Calu3 (cell line): Measurements from ENCODE around the gene COMTD1. TPM values are rescaled to one million over a fixed set of nuclear protein-coding genes. Genes with fewer than 3 reads are reported as not detected.

Source experiments
- BruUV-seq: library from RNA; stranded (reverse); fragments of 400-500 nt; replicated peaks from 2 replicates; lab custom pipeline; 2021; lab: Mats Ljungman, UMichigan
- CTCF ChIA-PET: fragments of 300-600 bp; sonication (Branson Sonifier 250); formaldehyde crosslinking; loops from one replicate; lab custom pipeline; 2022; ENCODE audit warnings: antibody characterized with exemption; lab: Charles Lee
- DNase-seq: peaks from one replicate; pipeline ENCODE4 v3.0.0; 2022
- H3K27ac Mint-ChIP-seq: one replicate; pipeline ENCODE4 v1.8.0; 2022; ENCODE audit warnings: mixed read lengths; ENCODE audit not compliant: unreplicated experiment
- H3K27me3 Mint-ChIP-seq: one replicate; pipeline ENCODE4 v1.8.0; 2022; ENCODE audit warnings: mixed read lengths; ENCODE audit not compliant: unreplicated experiment
- H3K36me3 Mint-ChIP-seq: one replicate; pipeline ENCODE4 v1.8.0; 2022; ENCODE audit warnings: mild to moderate bottlenecking, moderate library complexity, mixed read lengths; ENCODE audit not compliant: insufficient read depth, unreplicated experiment
- H3K4me1 Mint-ChIP-seq: one replicate; pipeline ENCODE4 v1.8.0; 2022; ENCODE audit warnings: mild to moderate bottlenecking, low read depth, mixed read lengths; ENCODE audit not compliant: unreplicated experiment
- H3K4me3 Mint-ChIP-seq: one replicate; pipeline ENCODE4 v1.8.0; 2022; ENCODE audit warnings: mild to moderate bottlenecking, low read depth, moderate library complexity, mixed read lengths; ENCODE audit not compliant: unreplicated experiment
- H3K9me3 Mint-ChIP-seq: one replicate; pipeline ENCODE4 v1.8.0; 2022; ENCODE audit warnings: low read depth, mixed read lengths; ENCODE audit not compliant: unreplicated experiment
- intact Hi-C: fragments of 100-400 bp; cut with micrococcal nuclease; formaldehyde crosslinking; loops from one replicate; pipeline ENCODE4 v1.10.0; 2022; ENCODE audit not compliant: unreplicated experiment
- total RNA-seq: library from RNA; stranded (reverse); gene quantifications from 2 replicates; pipeline ENCODE4 v1.2.3, GENCODE V29; 2022
- TF ChIP-seq, protein P1 (sequence below): fragments of 200-600 bp; IDR thresholded peaks from one replicate; pipeline ENCODE4 v1.8.0; 2022; ENCODE audit warnings: antibody characterized with exemption; ENCODE audit not compliant: unreplicated experiment

COMTD1 gene
- total RNA-seq, 1 experiment from 2014 or later, result 52.4 TPM

DNA sequence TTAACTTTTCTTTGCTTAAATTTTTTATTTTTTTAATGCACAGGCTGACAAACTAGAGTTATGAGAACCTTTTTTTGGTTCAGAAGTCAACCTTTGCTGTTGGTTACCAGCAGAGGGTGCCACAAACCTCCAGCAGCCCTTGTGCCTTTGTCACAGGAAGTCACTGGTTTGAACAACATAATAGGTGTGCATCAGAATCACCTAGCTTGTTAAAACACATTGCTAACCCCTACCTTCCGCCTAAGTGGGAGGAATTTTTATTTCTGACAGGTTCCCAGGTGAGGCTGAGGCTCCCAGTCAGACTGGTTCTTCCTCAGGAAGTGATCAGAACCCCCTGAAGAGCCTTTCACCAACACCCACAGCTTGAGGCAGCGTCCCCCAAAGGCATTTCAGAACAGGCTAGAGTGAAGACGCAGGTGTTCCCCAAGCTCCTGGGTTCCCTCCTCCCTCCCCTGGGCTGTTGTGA lies 47.8 kb downstream of the COMTD1 start:
- TF ChIP-seq, protein P1, sequence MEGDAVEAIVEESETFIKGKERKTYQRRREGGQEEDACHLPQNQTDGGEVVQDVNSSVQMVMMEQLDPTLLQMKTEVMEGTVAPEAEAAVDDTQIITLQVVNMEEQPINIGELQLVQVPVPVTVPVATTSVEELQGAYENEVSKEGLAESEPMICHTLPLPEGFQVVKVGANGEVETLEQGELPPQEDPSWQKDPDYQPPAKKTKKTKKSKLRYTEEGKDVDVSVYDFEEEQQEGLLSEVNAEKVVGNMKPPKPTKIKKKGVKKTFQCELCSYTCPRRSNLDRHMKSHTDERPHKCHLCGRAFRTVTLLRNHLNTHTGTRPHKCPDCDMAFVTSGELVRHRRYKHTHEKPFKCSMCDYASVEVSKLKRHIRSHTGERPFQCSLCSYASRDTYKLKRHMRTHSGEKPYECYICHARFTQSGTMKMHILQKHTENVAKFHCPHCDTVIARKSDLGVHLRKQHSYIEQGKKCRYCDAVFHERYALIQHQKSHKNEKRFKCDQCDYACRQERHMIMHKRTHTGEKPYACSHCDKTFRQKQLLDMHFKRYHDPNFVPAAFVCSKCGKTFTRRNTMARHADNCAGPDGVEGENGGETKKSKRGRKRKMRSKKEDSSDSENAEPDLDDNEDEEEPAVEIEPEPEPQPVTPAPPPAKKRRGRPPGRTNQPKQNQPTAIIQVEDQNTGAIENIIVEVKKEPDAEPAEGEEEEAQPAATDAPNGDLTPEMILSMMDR, result peak; percentile 75
- Mint-ChIP-seq H3K9me3 (no peaks in the 10 kb centered on the region), H3K4me1 (peaks cover 8% of the 10 kb centered on the region), H3K27me3 (no peaks in the 10 kb centered on the region), H3K27ac (no peak overlapping the region), H3K4me3 (no peak overlapping the region), H3K36me3 (no peaks in the 10 kb centered on the region)
- CTCF ChIA-PET, result interaction anchor here (0.6 to 3.0 kb wide), 8 partner anchors 9 to 48 kb away, joined by 3 to 67 read pairs (median 7); partner anchors contain the start of genes COMTD1 and VDAC2
- no TSS peak for BruUV-seq
- intact Hi-C loops, result loop anchor here (1.0 to 5.0 kb wide), 3 partner anchors 42 to 1359 kb away; no protein-coding TSS in a partner anchor
- DNase-seq, result peak; percentile 77

DNA sequence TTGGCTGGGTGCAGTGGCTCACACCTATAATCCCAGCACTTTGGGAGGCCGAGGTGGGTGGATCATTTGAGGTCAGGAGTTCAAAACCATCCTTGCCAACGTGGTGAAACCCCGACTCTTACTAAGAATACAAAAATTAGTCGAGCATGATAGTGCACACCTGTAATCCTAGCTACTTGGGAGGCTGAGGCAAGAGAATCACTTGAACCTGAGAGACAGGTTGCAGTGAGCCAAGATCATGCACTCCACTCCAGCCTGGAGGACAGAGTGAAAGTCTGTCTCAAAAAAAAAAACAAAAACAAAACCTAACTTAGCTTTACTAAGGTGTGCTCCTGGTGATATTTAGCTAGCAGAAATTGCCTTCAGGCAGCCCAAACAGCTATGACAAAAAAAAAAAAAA lies 49.4 kb downstream of the COMTD1 start:
- no peak for DNase-seq
- no TSS peak for BruUV-seq
- H3K4me3 Mint-ChIP-seq, result no peak overlapping the region
- no peaks in the 10 kb centered on the region for H3K9me3 Mint-ChIP-seq
- CTCF ChIA-PET, result interaction anchor here (0.7 to 2.5 kb wide), 3 partner anchors 23 to 1185 kb away, joined by 4 to 67 read pairs (median 8); partner anchors contain the start of gene COMTD1
- no peaks in the 10 kb centered on the region for H3K4me1 Mint-ChIP-seq
- TF ChIP-seq, protein P1, result no peak
- no peaks in the 10 kb centered on the region for H3K27me3 Mint-ChIP-seq
- intact Hi-C loops, result loop anchor here (5.0 kb wide), 1 partner anchor 1361 kb away; no protein-coding TSS in a partner anchor
- H3K27ac Mint-ChIP-seq, result no peak overlapping the region
- H3K36me3 Mint-ChIP-seq, result no peaks in the 10 kb centered on the region

Other genes with a start within 250 kb of the COMTD1 start
- gene SAMD8, start 124.3 kb downstream of the COMTD1 start, total RNA-seq, result 19.5 and 19.9 TPM in 2 replicates
- gene VDAC2, start 25.2 kb downstream of the COMTD1 start, total RNA-seq, result 243 and 254 TPM in 2 replicates
- gene ZNF503, start 165.8 kb upstream of the COMTD1 start, total RNA-seq, result 12.5 and 12.8 TPM in 2 replicates
- 5.5 and 7.6 TPM in 2 replicates for gene LRMDA, start 195.7 kb upstream of the COMTD1 start, total RNA-seq